ENCODE data around the gene MRC2.

MRC2 gene

GRCh38 chr17:62720126-62720850 is 92.8 kb downstream of the MRC2 start:
- no peak for DNase-seq (ENCODE audit: low read depth, low spot score)

- no peak for DNase-seq (ENCODE audit: low read depth, low spot score)
These were observed 95.2 kb downstream of the MRC2 start for GRCh38 chr17:62722625-62723024.

GRCh38 chr17:62723842-62724241 is 96.4 kb downstream of the MRC2 start:
- no peak for DNase-seq (ENCODE audit: low read depth, low spot score)

- DNase-seq (ENCODE audit: low read depth, low spot score) = no peak
These were observed 97.1 kb downstream of the MRC2 start for GRCh38 chr17:62724398-62725146.

GRCh38 chr17:62725791-62726249 is 98.3 kb downstream of the MRC2 start:
- no peak for DNase-seq (ENCODE audit: low read depth, low spot score)

- DNase-seq (ENCODE audit: low read depth, low spot score) = no peak
These were observed 100.6 kb downstream of the MRC2 start for GRCh38 chr17:62727916-62728672.

- DNase-seq (ENCODE audit: low read depth, low spot score) = no peak
These were observed 104.7 kb downstream of the MRC2 start for GRCh38 chr17:62732125-62732524.

GRCh38 chr17:62735044-62735651 is 107.7 kb downstream of the MRC2 start:
- no peak for DNase-seq (ENCODE audit: low read depth, low spot score)

GRCh38 chr17:62737513-62737912 is 110.0 kb downstream of the MRC2 start:
- DNase-seq (ENCODE audit: low read depth, low spot score) = no peak

GRCh38 chr17:62738281-62738680 is 110.8 kb downstream of the MRC2 start:
- no peak for DNase-seq (ENCODE audit: low read depth, low spot score)

- no peak for DNase-seq (ENCODE audit: low read depth, low spot score)
These were observed 112.3 kb downstream of the MRC2 start for GRCh38 chr17:62739645-62740388.

- no peak for DNase-seq (ENCODE audit: low read depth, low spot score)
These were observed 113.8 kb downstream of the MRC2 start for GRCh38 chr17:62741290-62741689.

Data from brain pericyte (primary cell).